GM18505 (cell line): ENCODE measurements around the gene PDILT.

Experiments
- ATAC-seq: cut with Tn5 transposase; IDR thresholded peaks from one replicate; pipeline ENCODE4 v1.9.1; 2021; ENCODE audit not compliant: unreplicated experiment
- POLR2A ChIP-seq: IDR thresholded peaks from 4 replicates; pipeline ENCODE4 v1.6.1; 2011; ENCODE audit warnings: borderline replicate concordance; ENCODE audit not compliant: insufficient read depth, insufficient read length; ENCODE audit errors: extremely low read depth

The PDILT gene

GRCh38 chr16:20311548-20311947 is 93.0 kb downstream of the PDILT start:
- no peak for ATAC-seq
- TF ChIP-seq POLR2A = no peak

GRCh38 chr16:20310421-20311395 is 93.8 kb downstream of the PDILT start:
- no peak for TF ChIP-seq POLR2A
- no peak for ATAC-seq

- no peak for ATAC-seq
Measured at GRCh38 chr16:20309786-20310185, 94.8 kb downstream of the PDILT start.

More at GRCh38 chr16:20309786-20310185, 94.8 kb downstream of the PDILT start:
- no peak for TF ChIP-seq POLR2A
